Hematopoietic multipotent progenitor cell treated with erythropoietin and hydrocortisone succinate and interleukin-3 and kit ligand, for 17 days (in vitro differentiated cells): ENCODE measurements around the gene EGLN2.
"Not testable (repeated sequence)": the region's sequence is repeated elsewhere in the genome, so short reads cannot be mapped to it uniquely, and the experiment has no call there.

ENCODE experiments used
- DNase-seq: peaks from one replicate; pipeline ENCODE4 v3.0.0-alpha.2; 2015; ENCODE audit warnings: low spot score

EGLN2 gene

DNA sequence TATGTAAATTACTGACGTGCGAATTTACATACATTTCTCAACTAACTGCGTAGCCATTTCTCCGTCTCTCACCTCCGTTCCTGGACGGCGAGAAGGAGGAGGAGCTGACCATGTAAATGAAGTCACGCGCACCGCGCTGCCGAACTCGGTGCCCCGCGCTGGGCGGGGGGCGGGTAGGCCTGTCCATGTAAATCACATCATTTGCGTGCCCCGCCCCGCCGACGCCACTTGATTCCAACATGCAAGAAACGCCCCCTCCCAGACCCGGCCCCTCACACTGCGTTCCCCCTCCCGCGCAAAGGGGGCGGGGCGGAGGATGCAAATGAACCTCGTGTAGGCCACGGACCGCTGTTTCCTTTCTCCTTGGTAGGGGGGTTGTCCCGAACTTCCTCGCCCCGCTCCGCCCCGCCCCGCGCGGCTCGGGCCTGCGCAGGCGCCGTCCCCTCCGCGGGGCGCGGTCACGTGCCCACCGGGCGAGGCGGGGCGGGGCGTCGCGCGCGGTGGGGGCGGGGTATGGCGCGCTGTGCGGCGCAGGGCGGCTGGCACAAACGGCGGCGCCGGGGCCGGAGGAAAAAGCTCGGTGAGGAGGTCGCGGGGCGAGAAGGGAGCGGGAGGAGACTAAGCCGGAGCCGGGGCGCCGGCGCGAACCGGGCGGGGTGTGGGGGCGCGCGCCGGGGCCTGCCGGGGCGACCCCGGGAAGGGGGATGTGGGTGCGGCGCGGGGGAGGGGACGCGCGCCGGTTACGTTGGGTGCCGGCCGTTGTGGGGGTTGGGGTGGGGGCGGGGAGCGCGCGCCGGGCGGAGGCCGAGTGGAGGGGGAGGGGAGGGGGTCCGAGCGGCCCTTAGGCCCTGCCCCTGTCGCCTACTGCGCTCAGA lies at the start of gene EGLN2:
Gene EGLN2, plus strand, starts transcription at position 509 of the 875 bp plus-strand sequence. CDS start 1,382 bp downstream, outside the sequence.
- peak; percentile 98 for DNase-seq

DNA sequence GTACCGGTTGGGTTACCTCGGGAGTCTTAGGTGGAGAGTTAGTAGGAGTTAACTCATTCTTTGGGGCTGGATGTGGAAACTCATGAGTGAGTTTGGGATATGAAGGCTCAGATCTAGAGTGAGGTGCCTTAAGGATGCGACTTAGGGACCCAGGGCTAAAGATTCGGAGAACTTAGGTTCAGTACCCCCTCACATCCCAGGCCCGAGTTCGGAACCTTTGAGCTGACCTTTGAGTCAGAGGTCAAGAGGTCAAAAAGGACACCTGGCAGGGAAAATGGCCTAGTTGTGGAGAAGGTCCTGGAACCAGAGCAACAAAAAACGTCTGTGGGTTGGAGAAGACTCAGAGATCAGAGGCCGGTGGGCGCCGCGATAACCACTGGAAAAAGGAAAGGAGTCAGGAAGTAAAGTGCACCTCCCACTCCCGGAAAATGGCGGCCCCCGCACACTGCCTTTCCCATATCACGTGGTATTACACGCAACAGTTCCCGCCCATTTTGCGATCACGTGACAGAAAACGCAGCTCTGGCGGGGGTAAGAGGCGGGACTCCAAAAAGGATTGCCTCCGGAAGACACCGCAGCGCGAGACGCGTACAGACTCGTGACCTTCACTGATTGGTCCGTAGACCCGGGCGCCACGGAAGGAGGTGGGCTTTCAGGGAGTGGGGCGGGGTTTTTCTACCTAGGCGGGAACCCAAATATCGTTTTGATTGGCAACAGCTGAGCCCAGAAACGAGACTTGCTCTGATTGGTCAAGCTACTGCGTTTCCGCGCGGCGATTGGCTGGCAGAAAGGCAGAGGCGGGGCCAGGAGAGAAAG lies 48.7 kb upstream of the EGLN2 start, which contains the start of gene ACTMAP:
Gene ACTMAP, minus strand, starts transcription at position 420 of the 816 bp plus-strand sequence. CDS start 674 bp downstream, outside the sequence.
- DNase-seq, result peak; percentile 100

DNA sequence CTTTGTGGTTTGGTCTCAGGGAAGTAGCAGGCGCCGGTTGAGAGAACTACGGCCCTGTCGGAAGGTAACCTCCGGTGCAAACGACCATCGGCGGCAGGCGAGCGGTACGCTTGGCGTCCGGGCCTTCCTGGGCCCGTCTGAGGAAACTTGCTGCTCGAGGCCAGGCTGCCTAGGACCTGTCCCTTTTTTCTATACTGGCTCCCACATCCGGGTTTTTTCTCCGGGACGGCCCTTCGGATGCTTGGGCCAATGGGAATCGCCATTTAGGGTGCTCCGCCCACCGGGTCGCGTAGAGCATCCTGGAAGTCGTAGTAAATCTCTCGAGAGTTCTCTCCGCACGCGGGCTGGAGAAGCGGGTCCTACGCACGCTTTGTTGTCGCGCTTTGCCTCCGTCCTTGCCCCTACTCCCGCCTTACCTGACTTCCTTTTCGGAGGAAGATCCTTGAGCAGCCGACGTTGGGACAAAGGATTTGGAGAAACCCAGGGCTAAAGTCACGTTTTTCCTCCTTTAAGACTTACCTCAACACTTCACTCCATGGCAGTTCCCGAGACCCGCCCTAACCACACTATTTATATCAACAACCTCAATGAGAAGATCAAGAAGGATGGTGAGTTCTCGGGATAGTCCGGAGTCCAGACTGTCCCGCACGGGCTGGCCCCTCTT lies 48.0 kb upstream of the EGLN2 start, which contains the start of gene SNRPA:
Gene SNRPA, plus strand, starts transcription at position 330 of the 664 bp plus-strand sequence. Its CDS starts 206 bp downstream, at position 536.
- DNase-seq, result peak; percentile 98

DNA sequence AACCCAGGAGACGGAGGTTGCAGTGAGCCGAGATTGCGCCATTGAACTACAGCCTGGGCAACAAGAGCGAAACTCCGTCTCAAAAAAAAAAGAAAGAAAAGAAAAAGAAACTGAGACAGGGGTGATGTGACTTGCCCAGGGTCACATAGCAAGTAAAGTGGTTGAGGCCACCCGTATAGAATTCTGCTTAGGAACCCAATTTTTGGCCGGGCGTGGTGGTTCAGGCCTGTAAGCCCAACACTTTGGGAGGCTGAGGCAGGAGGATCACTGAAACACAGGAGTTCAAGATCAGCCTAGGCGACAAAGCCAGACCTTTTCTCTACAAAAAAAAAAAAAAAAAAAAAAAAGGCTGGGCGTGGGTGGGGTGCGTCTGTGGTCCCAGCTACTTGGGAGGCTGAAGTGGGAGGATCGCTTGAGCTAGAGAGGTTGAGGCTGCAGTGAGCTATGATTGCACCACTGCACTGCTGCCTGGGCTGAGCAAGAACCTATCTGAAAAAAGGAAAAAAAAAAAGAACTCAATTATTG lies 46.7 kb upstream of the EGLN2 start:
- no peak for DNase-seq

DNA sequence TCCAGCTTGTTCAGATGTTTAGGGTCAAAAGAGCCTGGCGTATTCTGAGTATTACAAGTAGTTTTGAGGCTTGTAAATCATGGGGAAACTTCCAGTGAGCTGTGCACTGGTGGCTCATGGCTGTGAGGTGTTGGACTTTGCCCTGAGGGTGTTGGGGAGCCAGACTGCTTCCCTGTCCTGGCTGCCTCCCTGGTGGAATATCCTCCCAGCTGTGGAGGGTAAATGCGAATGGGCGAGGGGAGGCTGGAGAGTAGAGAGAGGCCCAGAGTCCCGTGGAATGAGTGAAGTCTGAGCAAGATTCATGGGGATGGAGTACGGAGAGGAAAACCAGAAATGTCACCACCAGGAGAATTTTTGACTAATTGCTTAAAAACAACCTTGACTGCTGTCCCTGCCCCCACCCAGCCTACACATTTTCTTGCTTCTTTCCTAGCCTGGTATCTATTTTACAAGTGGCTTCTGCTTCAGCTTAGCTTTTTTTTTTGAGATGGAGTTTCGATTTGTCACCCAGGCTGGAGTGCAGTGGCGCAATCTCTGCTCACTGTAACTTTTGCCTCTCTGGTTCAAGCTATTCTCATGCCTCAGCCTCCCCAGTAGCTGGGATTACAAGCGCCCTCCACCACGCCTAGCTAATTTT lies 44.3 kb upstream of the EGLN2 start:
- DNase-seq, result no peak

DNA sequence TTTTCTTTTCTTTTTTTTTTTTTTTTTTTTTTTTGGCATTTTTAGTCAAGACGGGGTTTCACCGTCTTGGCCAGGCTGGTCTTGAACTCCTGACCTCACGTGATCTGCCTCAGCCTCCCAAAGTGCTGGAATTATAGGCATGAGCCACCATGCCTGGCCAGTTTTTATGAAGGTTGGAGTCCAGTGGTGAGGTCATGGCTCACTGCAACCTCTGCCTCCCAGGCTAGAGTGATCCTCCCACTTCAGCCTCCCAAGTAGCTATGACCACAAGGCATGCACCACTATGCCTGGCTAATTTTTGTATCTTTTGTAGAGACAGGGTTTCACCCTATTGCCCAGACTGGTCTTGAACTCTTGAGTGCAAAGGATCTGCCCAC lies 43.8 kb upstream of the EGLN2 start:
- no peak for DNase-seq

DNA sequence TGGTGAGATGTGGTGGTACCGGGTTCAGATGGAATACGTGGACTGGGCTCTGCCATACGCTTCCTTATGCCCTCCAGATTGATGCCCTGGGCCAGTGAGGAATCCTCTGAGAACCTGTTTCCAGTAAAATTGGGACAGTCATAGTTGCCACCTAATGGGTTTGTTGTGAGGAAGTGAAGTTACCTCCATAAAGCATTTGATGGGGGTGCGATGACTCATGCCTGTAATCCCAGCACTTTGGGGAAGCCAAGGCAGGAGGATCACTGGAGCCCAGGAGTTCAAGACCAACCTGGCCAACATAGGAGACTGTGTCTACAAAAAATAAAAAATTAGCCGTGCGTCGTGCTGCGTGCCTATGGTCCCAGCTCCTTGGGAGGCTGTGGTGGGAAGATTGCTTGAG lies 43.2 kb upstream of the EGLN2 start:
- DNase-seq, result no peak

DNA sequence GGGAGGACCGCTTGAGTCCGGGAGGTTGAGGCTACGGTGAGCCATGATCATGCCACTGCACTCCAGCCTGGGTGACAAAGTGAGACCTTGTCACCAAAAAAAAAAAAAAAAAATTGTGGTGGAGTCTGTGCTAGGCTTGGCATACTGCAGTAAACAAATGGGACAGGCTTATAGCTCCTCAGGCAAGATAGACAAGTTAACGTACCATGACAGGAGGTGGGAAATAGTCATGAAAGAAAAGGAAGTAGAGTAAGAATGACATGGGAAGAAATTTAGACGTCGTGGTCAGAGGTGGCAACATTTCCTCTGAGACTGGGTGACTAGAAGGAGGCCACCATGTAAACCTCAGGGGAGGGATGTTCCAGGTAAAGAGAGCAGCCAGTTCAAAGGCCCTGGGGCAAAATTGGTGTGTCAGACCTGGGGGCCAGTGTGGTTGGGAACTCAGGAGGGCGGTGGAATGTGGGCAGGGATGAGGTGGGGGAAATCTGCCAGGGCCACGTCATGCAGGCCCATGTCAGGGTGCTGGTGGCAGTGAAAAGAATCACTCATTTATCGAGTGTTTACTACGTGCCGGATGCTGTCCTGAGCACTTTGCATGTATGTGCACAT lies 42.4 kb upstream of the EGLN2 start:
- no peak for DNase-seq

DNA sequence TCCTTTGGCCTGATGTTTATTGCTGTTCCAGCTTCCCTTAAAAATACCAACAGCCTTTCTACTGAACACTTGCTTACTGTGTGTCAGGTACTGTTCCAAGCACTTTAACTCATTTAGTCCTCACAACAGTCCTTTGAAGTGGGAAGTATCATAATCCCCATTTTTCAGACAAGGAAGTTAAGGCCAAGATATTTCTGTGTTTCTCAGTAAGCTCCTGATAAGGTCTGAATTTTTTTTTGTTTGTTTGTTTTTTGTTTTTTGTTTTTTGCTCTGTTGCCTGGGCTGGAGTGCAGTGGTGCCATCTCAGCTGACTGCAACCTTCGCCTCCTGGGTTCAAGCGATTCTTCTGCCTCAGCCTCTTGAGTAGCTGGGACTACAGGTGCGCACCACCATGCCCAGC lies 40.5 kb upstream of the EGLN2 start:
- no peak for DNase-seq

DNA sequence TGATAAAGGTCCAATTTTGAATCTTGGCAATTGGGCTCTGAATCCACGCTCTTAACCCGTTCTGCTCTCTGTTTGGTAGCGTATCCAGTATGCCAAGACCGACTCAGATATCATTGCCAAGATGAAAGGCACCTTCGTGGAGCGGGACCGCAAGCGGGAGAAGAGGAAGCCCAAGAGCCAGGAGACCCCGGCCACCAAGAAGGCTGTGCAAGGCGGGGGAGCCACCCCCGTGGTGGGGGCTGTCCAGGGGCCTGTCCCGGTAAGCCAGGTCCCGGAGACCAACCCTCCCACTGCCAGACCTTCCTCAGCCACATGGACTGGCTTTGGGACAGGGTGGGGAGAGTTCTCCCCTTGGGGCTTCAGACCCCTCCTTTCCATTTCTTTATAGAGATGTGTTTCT lies 39.6 kb upstream of the EGLN2 start:
- DNase-seq, result no peak

DNA sequence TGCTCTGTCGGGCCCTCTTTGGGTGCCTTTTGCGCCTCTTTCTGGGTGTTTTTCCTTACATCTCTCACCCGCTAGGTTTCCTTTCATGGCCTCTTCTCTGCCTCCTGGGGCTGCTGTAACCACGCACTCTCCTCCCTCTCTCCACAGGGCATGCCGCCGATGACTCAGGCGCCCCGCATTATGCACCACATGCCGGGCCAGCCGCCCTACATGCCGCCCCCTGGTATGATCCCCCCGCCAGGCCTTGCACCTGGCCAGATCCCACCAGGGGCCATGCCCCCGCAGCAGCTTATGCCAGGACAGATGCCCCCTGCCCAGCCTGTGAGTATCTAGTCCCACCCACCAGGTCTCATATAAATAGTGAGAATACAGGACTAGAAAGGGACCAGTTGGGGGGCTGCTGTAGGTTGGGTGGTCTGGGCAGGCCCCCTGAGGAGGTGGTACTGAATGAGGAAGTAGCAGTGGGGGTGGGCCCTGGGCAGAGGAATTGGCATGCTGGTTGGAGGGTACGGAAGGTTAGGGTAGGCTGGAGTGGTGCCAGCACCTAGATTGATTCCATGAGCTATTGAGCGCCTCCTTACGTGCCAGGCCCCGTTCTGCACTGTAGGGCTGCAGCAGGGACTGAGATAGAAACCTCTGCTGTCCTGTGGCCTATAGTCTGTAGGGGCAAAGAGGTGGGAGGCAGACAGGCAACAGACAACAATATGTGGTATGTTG lies 36.1 kb upstream of the EGLN2 start:
- no peak for DNase-seq

DNA sequence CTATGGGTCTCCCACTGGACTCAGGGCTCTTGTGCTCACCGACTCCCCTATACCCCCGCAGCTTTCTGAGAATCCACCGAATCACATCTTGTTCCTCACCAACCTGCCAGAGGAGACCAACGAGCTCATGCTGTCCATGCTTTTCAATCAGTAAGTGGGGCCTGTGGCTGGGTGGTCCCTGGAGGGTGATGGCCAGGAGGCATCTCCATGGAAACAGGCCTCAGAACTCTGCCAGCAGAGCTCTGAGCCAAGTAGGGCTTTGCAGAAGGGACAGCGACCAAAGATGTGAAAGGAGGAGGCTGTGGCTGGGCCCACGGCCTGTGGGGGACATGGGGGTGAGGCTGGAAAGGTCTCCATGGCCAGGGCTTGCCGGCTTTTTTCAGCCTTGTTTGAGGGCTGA lies 35.5 kb upstream of the EGLN2 start:
- DNase-seq, result no peak

DNA sequence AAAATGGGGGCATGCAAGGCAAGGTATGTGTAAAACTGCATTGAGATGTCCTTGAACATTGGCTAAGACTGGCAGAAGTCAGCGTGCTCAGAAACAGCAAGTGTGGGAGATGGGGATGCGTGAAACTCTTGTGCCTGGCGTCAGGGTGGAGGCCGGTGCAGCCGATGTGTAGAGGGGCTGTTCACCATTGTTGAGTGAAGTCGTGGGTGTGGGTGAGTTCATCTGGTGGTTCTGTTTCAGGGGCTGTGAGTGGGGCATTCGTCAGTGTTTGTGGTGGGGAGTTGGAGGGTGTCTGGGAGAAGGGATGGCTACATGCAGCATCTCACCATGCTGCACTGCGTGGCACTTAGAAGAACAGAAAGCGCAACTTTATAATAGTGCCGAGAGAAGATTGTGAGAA lies 35.0 kb upstream of the EGLN2 start:
- no peak for DNase-seq

DNA sequence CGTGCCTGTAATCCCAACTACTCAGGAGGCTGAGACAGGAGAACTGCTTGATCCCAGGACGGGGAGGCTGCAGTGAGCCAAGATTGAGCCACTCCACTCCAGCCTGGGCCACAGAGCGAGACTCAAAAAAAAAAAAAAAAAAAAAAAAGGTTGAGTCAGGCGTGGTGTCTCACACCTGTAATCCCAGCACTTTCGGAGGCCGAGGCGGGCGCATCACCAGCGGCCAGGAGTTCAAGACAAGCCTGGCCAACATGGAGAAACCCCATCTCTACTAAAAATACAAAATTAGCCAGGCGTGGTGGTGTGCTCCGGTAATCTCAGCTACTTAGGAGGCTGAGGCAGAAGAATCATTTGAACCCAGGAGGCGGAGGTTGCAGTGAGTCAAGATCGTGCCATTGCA lies 32.6 kb upstream of the EGLN2 start:
- DNase-seq, result not testable (repeated sequence)

DNA sequence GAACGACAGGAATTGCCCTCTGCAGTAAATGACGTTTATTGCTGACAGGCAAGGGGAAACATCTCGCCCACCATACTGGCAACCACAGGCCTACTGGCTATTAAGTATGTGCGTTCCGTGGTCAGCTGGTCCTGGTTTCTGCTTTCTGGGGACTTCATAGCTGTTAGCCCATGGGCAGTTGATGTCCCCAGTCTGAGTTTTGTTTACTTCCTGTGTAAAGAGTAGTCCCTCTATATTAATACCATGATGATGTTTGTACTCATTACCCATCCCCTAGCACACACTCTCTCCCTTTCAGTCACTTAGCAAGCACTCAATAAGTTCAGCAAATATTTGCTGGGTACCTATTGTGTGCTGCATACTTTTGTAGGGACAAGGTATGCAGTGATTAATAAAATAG lies 30.1 kb upstream of the EGLN2 start:
- DNase-seq, result no peak

DNA sequence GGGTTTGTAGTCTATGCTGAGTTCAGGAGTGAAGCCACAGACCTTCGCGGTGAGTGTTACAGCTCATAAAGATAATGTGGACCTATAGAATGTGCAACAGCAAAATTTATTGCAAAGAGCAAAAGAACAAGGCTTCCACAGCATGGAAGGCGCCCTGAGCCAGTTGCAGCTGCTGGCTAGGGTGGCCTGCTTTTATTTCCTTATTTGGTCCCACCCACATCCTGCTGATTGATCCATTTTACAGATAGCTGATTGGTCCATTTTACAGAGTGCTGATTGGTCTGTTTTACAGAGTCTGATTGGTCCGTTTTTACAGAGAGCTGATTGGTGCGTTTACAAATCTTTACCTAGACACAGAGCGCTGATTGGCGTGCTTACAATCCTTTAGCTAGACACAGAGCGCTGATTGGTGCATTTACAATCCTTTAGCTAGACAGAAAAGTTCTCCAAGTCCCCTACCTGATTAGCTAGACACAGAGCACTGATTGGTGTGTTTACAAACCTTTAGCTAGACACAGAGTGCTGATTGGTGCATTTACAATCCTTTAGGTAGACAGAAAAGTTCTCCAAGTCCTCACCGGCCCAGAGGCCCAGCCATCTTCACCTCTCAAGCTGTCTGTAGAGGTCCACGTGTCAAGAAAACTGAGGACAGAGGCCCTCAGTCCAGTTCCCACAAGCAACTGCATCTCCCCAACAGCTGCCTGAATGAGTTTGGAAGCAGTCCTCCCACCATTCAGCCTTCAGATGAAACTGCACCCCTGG lies 27.7 kb upstream of the EGLN2 start:
- DNase-seq, result peak; percentile 32

DNA sequence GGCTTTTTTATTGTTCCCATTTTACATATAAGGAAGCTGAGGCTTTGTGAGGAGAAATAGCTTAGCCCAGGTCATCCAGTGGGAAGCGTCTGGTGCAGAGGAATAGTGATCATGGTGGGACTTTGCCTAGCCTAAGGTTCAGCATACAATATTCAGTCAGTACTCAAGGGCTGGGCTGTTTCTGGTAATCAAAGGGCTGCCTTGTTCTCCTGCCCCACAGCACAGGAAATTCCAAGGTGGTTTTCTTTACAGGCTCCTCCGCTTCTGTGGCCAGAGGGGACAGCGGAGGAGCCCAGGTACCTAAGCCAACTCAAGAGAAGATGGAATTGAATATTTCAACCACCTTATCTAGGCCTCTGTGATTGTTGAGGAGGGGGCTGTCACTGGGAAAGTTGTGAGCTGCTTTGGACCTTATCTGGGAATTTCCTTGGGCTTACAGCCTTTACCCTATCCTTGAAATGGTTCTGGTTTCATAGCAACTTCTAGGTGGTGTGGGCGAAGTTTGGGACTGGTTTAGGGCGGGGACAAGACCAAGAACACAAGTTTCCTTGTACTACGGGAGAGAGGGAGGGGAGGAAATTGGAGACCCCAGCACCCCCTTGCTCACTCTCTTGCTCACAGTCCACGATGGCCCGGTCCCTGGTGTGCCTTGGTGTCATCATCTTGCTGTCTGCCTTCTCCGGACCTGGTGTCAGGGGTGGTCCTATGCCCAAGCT lies 23.9 kb upstream of the EGLN2 start, which contains the start of gene MIA:
Gene MIA, plus strand, starts transcription at position 606 of the 716 bp plus-strand sequence. Its CDS starts 22 bp downstream, at position 628.
- DNase-seq, result no peak

DNA sequence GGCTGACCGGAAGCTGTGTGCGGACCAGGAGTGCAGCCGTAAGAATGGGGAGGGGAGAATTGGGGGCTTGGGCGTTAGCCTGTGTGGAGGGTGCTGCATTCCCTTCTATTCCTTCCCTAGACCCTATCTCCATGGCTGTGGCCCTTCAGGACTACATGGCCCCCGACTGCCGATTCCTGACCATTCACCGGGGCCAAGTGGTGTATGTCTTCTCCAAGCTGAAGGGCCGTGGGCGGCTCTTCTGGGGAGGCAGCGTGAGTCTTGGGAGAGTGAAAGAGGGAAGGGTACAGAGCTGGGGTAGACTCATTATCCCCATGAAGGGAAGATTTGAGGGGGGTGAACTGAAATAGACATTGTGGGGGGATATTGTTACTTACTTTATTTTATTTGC lies 23.4 kb upstream of the EGLN2 start:
- no peak for DNase-seq

DNA sequence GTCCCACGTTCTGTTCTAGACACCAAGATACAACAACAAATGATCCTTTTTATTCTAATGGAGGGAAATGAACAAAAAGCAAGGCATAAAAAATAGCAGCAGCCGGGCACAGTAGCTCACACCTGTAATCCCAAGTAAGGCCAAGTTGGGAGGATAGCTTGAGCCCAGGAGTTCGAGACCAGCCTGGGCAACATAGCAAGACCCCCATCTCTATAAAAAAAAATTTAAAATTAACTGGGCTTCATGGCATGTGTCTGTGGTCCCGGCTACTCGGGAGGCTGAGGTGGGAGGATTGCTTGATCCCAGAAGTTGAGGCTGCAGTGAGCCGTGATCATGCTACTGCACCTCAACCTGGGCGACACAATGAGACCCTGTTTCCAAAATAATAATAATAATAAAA lies 22.6 kb upstream of the EGLN2 start:
- no peak for DNase-seq
